GM23248 (cell line): ENCODE measurements around the gene OR6Y1. TPM values are rescaled to one million over a fixed set of nuclear protein-coding genes. Genes with fewer than 3 reads are reported as not detected.

ENCODE experiments used
- DNase-seq: peaks from one replicate; pipeline ENCODE4 v3.0.0-alpha.2; 2015
- H2AFZ ChIP-seq: fragments of 200-600 bp; sonication (generic); 2 replicates; pipeline ENCODE4 v1.6.1; 2016; ENCODE audit warnings: antibody characterized with exemption
- H3F3A ChIP-seq: fragments of 200-600 bp; sonication (generic); 2 replicates; pipeline ENCODE4 v1.6.1; 2016; ENCODE audit warnings: mild to moderate bottlenecking, antibody characterized with exemption, mixed run types; ENCODE audit not compliant: insufficient read depth
- H3K27ac ChIP-seq: fragments of 200-600 bp; sonication (generic); 2 replicates; pipeline ENCODE4 v1.5.1; 2016; ENCODE audit warnings: mild to moderate bottlenecking
- H3K27me3 ChIP-seq: fragments of 200-600 bp; sonication (generic); replicated peaks from 2 replicates; pipeline ENCODE4 v1.6.1; 2016; ENCODE audit warnings: mild to moderate bottlenecking; ENCODE audit not compliant: insufficient read depth
- H3K36me3 ChIP-seq: fragments of 200-600 bp; sonication (generic); 2 replicates; pipeline ENCODE4 v1.6.1; 2016; ENCODE audit warnings: low read depth, mild to moderate bottlenecking
- H3K4me1 ChIP-seq: fragments of 200-600 bp; sonication (generic); 2 replicates; pipeline ENCODE4 v1.6.1; 2016; ENCODE audit warnings: mild to moderate bottlenecking; ENCODE audit not compliant: insufficient read depth
- H3K4me2 ChIP-seq: fragments of 200-600 bp; sonication (generic); one replicate; pipeline ENCODE4 v1.6.1; 2016; ENCODE audit warnings: mild to moderate bottlenecking; ENCODE audit not compliant: unreplicated experiment
- H3K4me3 ChIP-seq: fragments of 200-600 bp; sonication (generic); 2 replicates; pipeline ENCODE4 v1.5.1; 2016; ENCODE audit warnings: mild to moderate bottlenecking
- H3K79me2 ChIP-seq: fragments of 200-600 bp; sonication (generic); 2 replicates; pipeline ENCODE4 v1.6.1; 2016; ENCODE audit warnings: mild to moderate bottlenecking; ENCODE audit not compliant: insufficient read depth
- H3K9ac ChIP-seq: fragments of 200-600 bp; sonication (generic); 2 replicates; pipeline ENCODE4 v1.6.1; 2016; ENCODE audit warnings: mild to moderate bottlenecking
- H3K9me2 ChIP-seq: fragments of 200-600 bp; sonication (generic); 2 replicates; pipeline ENCODE4 v1.6.1; 2016; ENCODE audit warnings: mixed run types, mild to moderate bottlenecking, moderate library complexity; ENCODE audit not compliant: insufficient read depth
- H3K9me3 ChIP-seq: fragments of 200-600 bp; sonication (generic); one replicate; pipeline ENCODE4 v1.6.1; 2017; ENCODE audit warnings: low read depth
- H4K20me1 ChIP-seq: fragments of 200-600 bp; sonication (generic); 2 replicates; pipeline ENCODE4 v1.6.0; 2016; ENCODE audit not compliant: insufficient read depth
- EZH2 ChIP-seq: fragments of 200-600 bp; sonication (generic); IDR thresholded peaks from 2 replicates; pipeline ENCODE4 v1.6.1; 2018; ENCODE audit warnings: antibody characterized with exemption, mild to moderate bottlenecking; ENCODE audit not compliant: insufficient read depth, poor library complexity, severe bottlenecking
- EZH2phosphoT487 ChIP-seq: fragments of 200-600 bp; sonication (generic); IDR thresholded peaks from 2 replicates; pipeline ENCODE4 v1.6.1; 2018; ENCODE audit warnings: antibody characterized with exemption, moderate library complexity, mild to moderate bottlenecking, low read depth; ENCODE audit not compliant: insufficient read depth
- WGBS, 2 experiments: methylation state at CpG; one replicate each; pipeline ENCODE4 v1.1.6; 2015 to 2017; ENCODE audit warnings: low lambda C conversion rate in 2 of 2, low coverage in 1 of 2; ENCODE audit errors: missing lambda C conversion rate in 2 of 2; 5-methylcytosine and 5-hydroxymethylcytosine counted together
- in situ Hi-C: fragments of 300-500 bp; cut with MboI; formaldehyde crosslinking; loops from 2 replicates; pipeline ENCODE4 v1.15.0; 2020
- polyA plus RNA-seq: library from polyadenylated mRNA; unstranded; fragments of >200 nt; fragmentation: Nextera tagmentation; extraction: Ambion mirVana; gene quantifications from 2 replicates; pipeline ENCODE4 v1.2.1, GENCODE V29; 2016
- total RNA-seq: library from RNA; depleted of rRNA; stranded (reverse); fragments of >200 nt; shearing (Covaris generic); gene quantifications from 2 replicates; pipeline ENCODE4 v1.2.3, GENCODE V29; 2014; rRNA removed

OR6Y1 gene
- total and polyA plus RNA-seq, 2 experiments from 2014 or later = not detected

- no peaks in the 10 kb centered on the region for H4K20me1 ChIP-seq
- H3K9ac ChIP-seq = no peak overlapping the region
- WGBS, 2 experiments = 0% methylated on average over 2 of the region's 2 CpGs
Measured at GRCh38 chr1:158494796-158495195, 59.4 kb downstream of the OR6Y1 start.

More at GRCh38 chr1:158494796-158495195, 59.4 kb downstream of the OR6Y1 start:
- H3K36me3 ChIP-seq = no peaks in the 10 kb centered on the region
- no peaks in the 10 kb centered on the region for H3K9me3 ChIP-seq
- no peak overlapping the region for H3K27ac ChIP-seq
- TF ChIP-seq EZH2 (no peak), EZH2phosphoT487 (no peak)
- no peak for DNase-seq
- no peaks in the 10 kb centered on the region for H3K9me2 ChIP-seq
- no peak overlapping the region for H3K4me2 ChIP-seq
- no peak overlapping the region for H2AFZ ChIP-seq
- no peaks in the 10 kb centered on the region; the same call in 1 of the 2 replicates for H3K27me3 ChIP-seq
- H3K79me2 ChIP-seq = no peaks in the 10 kb centered on the region
- no peak overlapping the region for H3K4me3 ChIP-seq
- H3K4me1 ChIP-seq = no peaks in the 10 kb centered on the region
- H3F3A ChIP-seq = no peaks in the 10 kb centered on the region
- in situ Hi-C loops = no loop called here

Other genes with a start within 250 kb of the OR6Y1 start
- gene CD1B, start 222.9 kb downstream of the OR6Y1 start, total RNA-seq = not detected in 2 replicates
- gene CD1B, start 222.9 kb downstream of the OR6Y1 start, polyA plus RNA-seq = not detected in 2 replicates
- gene CD1E, start 200.5 kb downstream of the OR6Y1 start, total RNA-seq = not detected in 2 replicates
- not detected in 2 replicates for gene CD1E, start 200.5 kb downstream of the OR6Y1 start, polyA plus RNA-seq
- gene OR10T2, start 154.9 kb downstream of the OR6Y1 start, total RNA-seq = not detected in 2 replicates
- gene OR10T2, start 154.9 kb downstream of the OR6Y1 start, polyA plus RNA-seq = not detected in 2 replicates
- not detected in 2 replicates for gene OR10K2, start 128.2 kb downstream of the OR6Y1 start, total RNA-seq
- not detected in 2 replicates for gene OR10K2, start 128.2 kb downstream of the OR6Y1 start, polyA plus RNA-seq
- gene OR10K1, start 92.6 kb downstream of the OR6Y1 start, total RNA-seq = not detected in 2 replicates
- not detected in 2 replicates for gene OR10K1, start 92.6 kb downstream of the OR6Y1 start, polyA plus RNA-seq
- not detected in 2 replicates for gene OR10R2, start 82.2 kb downstream of the OR6Y1 start, total RNA-seq
- not detected in 2 replicates for gene OR10R2, start 82.2 kb downstream of the OR6Y1 start, polyA plus RNA-seq
- gene OR6P1, start 16.2 kb upstream of the OR6Y1 start, total RNA-seq = not detected in 2 replicates
- not detected in 2 replicates for gene OR6P1, start 16.2 kb upstream of the OR6Y1 start, polyA plus RNA-seq
- gene OR10X1, start 25.5 kb upstream of the OR6Y1 start, total RNA-seq = not detected in 2 replicates
- not detected in 2 replicates for gene OR10X1, start 25.5 kb upstream of the OR6Y1 start, polyA plus RNA-seq
- not detected in 2 replicates for gene OR10Z1, start 50.9 kb upstream of the OR6Y1 start, total RNA-seq
- not detected in 2 replicates for gene OR10Z1, start 50.9 kb upstream of the OR6Y1 start, polyA plus RNA-seq
- gene SPTA1, start 132.3 kb upstream of the OR6Y1 start, total RNA-seq = not detected in 2 replicates
- not detected in 2 replicates for gene SPTA1, start 132.3 kb upstream of the OR6Y1 start, polyA plus RNA-seq
- gene OR6K2, start 146.2 kb upstream of the OR6Y1 start, total RNA-seq = not detected in 2 replicates
- not detected in 2 replicates for gene OR6K2, start 146.2 kb upstream of the OR6Y1 start, polyA plus RNA-seq
- not detected in 2 replicates for gene OR6K3, start 166.3 kb upstream of the OR6Y1 start, total RNA-seq
- not detected in 2 replicates for gene OR6K3, start 166.3 kb upstream of the OR6Y1 start, polyA plus RNA-seq
- not detected in 2 replicates for gene OR6K6, start 200.3 kb upstream of the OR6Y1 start, total RNA-seq
- not detected in 2 replicates for gene OR6K6, start 200.3 kb upstream of the OR6Y1 start, polyA plus RNA-seq
- not detected in 2 replicates for gene OR6N1, start 217.8 kb upstream of the OR6Y1 start, total RNA-seq
- not detected in 2 replicates for gene OR6N1, start 217.8 kb upstream of the OR6Y1 start, polyA plus RNA-seq
- gene OR6N2, start 226.8 kb upstream of the OR6Y1 start, total RNA-seq = not detected in 2 replicates
- not detected in 2 replicates for gene OR6N2, start 226.8 kb upstream of the OR6Y1 start, polyA plus RNA-seq